Endometrial microvascular endothelial cells (primary cell): ENCODE results near the gene HLA-DPA1. TPM values are rescaled to one million over a fixed set of nuclear protein-coding genes. Genes with fewer than 3 reads are reported as not detected.
"Not testable (repeated sequence)": the region's sequence is repeated elsewhere in the genome, so short reads cannot be mapped to it uniquely, and the experiment has no call there.

Experiments used
- in situ Hi-C: cut with HindIII; loops from 2 replicates; pipeline ENCODE4 v1.10.0; 2017; ENCODE audit warnings: low sequenced_read_pairs, low pct_unique_long_range_greater_than_20kb; ENCODE audit errors: inconsistent ontology term
- total RNA-seq: library from RNA; depleted of rRNA; stranded (reverse); fragments of >200 nt; gene quantifications from one replicate; pipeline ENCODE4 v1.2.3, GENCODE V29; 2015; ENCODE audit errors: inconsistent ontology term

HLA-DPA1 gene
- 8.6 TPM for total RNA-seq

DNA sequence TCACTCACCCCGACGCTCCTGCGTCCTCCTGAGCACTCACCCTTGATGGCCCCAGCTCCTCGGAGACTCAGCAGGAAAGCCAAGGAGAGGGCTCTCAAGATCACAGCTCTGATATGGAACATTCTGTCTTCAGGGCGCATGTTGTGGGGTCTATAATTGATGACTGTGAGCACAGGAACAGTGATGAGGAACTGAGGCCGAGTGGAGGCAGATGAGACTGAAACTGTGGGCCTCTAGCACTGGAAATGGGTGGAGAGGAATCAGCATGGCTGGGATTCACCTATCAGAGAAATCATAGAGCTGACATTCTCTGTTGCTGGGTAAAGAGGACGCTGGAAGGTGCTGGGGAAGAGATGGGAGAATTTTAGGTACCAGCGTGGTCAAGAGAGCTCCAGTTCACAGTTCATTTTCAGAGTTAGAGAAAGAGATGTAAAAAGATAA, at the start of gene HLA-DPA1:
Gene HLA-DPA1, minus strand, starts transcription at position 219 of the 441 bp plus-strand sequence.
- in situ Hi-C loops: no loop called here

DNA sequence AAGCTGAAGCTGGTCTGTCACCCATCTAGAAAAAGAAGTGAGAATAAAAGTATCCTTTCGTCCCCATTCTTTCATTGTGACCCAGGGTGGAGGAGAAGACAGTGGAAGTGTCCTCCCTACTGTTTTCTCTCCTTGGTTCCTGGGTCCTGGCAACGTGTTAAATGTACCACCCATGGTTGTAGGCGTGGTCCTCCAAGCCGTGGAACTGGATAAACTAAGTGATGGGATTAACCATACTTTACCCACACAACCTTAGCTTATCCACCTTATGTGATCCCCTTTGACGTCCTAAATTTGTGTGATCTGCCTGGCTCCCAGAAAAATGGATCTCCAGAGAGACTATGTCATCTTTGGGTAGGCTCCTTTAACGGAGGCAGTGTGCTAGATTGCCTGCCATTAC, 49.7 kb upstream of the HLA-DPA1 start:
- in situ Hi-C loops: no loop called here

DNA sequence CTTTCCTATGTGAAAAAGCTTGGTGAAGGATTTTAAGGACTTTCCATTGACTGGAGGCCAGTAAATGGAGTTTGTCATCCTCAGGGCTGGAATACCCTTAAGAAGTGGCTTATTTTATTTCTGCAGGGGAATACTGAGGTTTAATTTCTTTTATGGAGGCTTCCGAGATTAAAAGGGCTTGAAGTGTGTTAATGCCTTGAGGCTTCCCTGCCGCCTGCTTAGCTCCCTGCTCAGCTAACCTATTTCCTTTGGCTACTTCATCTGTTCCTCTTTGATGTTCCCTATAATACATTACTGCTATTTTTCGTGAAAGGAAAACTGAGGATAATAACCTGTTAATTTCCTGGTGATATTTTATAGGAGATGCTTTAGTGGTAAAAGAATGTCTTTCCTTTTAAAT, 46.6 kb upstream of the HLA-DPA1 start:
- in situ Hi-C loops: no loop called here

DNA sequence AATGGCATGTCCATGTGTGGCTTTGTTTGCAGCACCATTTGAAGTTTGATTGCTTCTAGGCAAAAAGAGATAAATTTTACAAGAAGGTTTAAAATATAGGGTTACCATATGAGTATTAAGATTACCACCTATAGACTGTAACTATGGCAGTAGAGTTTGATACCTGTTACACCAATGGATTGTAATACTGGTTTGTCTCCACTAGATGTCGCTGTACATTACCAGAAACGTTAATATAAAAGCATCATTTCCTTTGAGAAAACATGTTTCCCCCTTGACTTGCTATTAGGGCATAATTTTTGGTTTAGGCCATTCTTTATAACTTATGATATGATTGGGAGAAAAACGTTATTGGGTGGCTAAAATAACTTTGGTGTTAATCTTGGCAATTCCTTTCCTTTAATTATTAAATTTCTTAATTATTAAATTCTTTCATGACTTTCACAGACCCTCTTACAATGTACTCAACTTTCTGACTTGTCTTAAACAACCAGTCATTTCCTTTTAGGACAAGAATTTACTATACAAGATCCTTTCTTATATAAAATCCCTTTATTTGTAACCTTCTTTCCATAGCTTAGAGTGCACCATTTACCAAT, 45.2 kb upstream of the HLA-DPA1 start:
- in situ Hi-C loops: no loop called here

DNA sequence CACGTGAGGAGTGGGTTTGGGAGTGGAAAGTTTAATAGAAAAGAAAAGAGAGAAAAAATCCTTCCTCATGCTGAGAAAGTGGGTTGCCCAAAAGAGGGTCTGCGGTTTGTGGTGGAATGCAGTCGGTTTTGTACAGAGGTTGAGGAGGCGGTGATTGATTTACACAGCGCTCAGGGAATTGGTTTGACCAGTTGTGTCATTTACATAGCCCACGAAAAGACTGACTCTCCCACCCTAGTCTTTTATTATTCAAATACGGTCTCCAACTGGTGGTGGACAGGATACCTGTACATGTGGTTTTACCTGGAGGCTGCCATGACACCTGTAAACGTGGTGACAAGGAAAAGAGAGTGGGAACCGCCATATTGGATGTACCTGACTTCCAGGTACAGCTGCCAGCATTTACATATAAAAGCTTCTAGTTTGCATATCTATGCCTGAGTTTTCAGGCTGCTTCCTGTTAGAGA, 44.4 kb upstream of the HLA-DPA1 start:
- in situ Hi-C loops: no loop called here

DNA sequence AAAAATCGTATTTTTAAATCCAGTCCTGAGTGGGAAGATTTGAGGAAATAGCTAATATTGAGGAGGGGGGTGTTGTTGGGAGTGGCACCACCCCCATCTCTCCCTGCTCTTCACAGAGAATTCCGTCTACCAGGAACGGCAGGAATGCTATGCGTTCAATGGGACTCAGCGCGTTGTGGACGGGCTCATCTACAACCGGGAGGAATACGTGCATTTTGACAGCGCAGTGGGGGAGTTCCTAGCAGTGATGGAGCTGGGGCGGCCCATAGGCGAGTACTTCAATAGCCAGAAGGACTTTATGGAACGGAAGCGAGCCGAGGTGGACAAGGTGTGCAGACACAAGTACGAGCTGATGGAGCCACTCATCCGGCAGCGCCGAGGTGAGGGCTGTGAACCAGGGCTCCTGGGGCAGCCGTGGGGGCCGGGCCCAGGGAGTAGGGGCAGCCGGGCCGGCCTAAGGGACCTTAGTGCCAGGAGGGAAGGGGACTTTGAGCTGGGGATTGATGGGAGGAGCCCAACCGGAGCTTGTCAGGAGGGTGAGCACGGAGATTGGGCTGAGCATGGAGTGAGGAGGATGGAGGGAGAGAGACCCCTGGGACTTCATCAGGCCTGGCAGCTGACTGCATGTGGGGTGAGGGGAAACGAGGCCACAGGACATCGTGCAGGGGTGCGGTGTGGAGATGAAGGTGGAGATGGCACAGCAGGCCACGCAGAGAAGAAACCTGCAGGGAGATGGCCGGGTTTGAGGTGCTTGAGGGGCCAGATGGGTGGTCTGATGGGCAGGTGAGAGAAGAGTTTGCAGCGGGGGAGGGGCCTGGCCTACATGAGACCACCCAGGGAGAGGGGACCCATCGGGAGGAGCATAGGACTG, 43.6 kb upstream of the HLA-DPA1 start:
- in situ Hi-C loops: no loop called here

DNA sequence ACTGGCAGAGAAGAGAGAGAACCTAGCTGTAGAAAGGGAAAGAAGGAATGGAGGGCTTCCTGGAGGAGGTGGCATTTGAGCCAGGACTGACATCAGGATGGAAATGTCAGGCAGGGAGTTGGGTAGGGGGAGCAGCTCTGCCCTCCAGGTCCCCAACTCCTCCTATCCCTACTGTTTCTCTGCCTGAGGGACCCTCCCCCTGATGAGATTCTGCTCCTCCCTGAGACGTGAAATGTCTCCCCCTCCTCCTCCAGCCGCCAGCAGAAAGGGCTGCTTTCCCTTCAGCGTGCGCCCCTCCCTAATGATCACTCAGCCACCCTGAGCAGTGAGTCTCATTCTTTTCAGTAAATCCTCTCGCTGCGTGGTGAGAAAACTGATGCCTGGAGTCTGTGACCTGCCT, 43.0 kb upstream of the HLA-DPA1 start:
- in situ Hi-C loops: no loop called here

DNA sequence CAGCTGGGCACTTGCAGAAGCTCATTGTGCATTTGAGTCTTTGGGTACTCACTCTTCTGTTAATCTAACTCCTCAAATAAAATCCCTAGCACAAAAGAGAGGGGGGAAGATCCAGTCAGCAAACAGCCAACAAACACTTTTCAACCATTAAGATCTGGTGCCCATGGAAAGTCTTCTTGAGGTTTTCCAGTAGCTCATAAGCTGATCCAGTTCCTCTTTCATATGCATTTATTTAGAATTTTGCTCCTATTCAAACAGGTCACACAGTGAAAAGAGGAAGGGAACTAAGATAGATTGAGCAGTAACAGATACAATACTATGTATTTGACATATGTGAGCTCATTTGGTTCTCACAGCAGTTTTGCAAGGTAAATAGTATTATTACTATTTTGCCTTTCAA, 41.0 kb upstream of the HLA-DPA1 start:
- in situ Hi-C loops: no loop called here

DNA sequence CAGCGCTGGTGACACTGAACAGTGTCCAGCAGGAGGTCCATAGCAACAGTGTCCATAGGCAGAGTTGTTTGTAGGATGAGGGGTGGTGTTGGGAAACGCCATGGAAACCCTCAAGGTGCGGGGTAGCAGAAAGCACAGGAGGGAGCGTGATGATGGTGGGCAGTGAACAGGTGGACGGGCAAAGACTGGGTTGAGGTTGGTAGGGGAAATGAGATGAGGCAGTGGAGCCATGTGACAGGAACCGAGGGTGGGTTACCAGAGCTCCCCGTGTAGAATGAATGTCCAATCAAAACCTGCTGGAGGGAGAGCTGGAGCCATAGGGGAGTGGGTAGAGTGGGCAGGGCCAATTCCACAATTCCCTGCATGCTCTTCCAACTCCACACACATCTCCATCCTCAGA, 40.3 kb upstream of the HLA-DPA1 start:
- in situ Hi-C loops: no loop called here

DNA sequence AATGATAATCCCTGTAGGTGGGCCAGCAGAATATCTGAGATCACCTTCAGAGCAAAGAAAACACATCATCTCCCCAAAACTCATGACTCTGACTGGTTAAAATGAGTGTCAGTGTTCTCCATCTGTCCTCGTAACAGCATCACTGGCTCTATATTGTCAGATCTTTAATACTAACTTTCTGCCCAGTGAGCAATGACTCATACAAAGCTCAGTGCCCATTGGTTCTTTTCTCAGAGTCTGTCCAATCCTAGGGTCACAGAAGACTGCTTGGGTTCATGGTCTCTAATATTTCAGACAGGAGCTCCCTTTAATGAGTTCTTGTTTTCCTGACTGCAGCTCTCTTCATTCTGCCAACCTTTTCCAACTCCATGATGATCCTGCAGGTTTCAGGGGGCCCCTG, 38.7 kb upstream of the HLA-DPA1 start:
- in situ Hi-C loops: no loop called here

DNA sequence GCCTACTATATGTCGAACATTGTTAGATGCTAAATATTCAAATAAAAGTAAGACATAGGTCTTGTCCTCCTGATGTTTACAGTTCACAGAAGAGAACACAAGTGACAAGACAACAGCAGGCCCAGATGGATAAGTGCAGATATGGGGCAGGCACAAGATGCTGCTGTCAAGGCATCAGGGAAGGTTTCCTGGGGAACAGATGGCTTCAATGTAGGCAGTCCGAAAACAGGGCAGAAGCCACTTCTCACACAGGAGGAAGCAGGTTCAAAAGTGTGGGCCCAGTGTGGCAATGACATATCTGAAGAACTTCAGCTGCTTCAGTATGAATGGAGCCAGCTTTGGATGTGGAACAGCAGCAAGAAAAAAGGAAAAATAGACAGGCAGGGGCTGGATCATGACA, 34.9 kb upstream of the HLA-DPA1 start:
- in situ Hi-C loops: no loop called here

DNA sequence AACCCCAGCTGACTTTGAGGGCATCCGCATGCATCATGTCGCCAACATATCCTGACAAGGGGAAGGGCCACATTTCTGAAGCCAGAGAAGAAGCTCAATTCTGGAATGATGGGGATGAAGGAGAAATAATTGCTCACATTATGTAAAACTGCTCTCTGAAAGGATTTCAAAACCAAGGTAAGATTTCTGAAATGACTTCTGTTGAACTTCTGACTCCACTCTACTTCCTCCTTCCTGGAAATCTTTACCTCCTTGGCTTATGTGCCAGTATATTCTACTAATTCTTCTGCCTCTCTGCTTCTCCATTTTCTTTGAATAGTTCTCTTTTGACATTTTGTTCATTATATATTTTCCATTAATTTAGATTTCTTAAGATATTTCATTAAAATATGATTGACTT, 34.2 kb upstream of the HLA-DPA1 start:
- in situ Hi-C loops: no loop called here

DNA sequence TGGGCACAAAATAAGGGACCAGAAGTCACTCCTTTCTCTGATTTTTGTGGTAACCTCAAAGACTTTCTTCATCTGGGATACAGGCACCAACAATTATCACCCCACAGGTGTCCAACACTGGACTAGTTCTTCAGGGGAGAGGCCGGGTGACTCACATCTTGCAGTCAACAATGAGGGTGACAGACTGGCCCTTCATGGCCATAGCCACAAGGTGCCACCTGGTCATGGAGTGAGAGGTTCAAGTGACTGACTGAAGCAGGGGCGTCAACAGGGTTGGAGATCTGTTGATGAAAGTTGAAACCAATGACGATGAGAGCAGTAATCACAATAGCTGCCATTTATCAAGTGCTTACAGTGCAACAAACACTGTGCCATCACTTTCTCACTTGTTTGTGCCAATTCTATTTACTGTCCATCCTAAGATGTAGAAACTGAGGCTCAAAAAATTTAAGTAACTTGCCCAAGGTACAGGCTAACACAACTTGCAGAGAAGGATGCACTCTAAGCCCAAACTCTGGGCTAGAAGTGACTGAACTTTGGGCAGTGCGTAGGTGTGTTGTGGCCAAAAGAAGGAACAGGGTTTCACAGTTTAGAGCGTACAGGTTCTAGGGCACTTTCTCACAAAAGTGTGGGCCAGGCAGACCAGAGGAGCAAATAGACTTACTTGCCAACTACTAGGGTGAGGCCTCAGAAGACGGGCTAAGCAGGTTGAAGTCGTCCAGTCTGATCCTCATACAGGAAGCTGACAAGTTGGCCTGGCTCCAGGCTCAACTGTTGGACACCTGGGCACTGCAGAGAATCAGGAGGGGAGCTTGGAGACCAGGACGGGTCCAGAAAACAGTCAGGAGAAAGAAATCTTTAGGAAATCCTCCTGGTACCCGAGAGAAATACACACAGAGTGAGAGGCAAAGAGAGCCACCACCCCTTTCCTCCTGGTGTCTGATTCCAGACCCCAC, 32.7 kb upstream of the HLA-DPA1 start:
- in situ Hi-C loops: no loop called here

DNA sequence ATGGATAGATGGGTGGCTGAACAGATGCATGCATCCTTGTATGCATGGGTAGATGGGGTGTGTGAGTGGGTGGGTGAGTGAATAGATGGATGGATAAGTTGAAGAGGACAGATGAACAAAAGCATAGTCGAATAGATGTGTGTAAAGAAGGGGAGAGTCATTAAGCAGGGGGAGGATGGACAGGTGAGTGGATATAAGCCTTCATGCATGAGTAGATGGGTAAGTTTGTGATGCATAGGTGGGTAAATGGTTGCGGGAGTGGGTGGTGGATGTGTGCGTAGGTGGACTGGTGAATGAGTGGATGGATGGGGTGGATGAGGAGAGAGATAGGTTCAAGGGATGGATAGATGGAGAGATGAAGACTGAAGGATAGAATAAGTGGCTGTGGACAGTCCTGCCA, 31.9 kb upstream of the HLA-DPA1 start:
- in situ Hi-C loops: no loop called here

DNA sequence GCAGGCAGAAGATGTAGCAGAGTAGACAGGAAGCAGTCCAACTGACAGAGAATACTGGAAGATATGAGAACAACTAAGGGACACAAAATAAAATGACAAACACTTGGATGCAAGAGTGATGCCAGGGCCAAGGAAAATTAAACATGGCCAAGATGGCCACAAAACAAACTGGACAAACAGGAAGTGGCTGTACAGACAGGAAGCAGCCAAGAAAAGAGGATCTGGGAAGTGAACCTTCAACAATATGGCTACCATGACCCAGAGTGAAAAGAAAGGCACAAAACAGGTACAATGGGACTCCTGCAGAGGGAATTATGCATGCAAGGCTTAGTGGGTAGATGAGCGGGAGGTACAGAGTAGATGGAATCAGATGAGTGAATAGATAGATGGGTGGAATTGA, 31.4 kb upstream of the HLA-DPA1 start:
- in situ Hi-C loops: no loop called here

DNA sequence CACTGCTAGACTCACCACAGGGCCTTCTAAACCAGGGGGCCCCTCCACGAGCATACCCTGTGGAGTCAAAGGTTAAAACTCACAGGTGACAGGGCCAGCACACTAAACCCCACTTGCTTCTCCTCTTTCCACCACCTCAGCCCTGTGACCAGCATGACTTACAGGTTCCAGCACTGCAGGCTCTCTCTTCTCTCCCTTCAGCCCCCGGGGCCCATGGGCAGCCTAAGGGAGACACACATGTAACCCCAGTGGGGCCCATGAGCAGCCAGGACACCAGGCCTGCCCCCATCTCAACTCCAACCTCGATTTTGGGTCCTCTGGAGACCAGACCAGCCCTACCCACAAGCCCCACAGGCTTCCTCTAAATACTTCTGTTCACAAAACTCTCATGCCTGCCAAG, 30.3 kb upstream of the HLA-DPA1 start:
- in situ Hi-C loops: no loop called here

DNA sequence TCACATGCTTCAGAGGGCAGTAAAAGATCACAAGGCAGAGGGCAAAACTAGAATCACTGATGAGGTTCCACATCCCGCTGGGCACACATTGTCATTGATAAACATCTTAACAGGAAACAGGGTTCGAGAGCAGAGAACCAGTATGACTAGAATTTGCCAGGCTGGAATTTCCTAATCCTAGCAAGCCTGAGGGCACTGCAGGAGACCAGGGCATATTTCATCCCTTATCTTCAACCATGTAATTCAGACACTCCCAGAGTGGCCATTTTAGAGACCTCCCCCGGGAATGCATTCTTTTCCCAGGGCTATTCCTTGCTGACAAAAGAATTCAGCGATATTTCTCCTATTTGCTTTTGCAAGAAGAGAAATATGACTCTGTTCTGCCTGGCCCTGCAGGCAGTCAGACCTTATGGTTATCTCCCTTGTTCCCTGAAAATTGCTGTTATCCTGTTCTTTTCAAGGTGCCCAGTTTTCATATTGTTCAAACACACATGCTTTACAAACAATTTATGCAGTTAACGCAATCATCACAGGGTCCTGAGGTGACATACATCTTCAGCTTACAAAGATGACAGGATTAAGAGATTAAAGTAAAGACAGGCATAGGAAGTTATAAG, 27.8 kb upstream of the HLA-DPA1 start:
- in situ Hi-C loops: not testable (repeated sequence)

DNA sequence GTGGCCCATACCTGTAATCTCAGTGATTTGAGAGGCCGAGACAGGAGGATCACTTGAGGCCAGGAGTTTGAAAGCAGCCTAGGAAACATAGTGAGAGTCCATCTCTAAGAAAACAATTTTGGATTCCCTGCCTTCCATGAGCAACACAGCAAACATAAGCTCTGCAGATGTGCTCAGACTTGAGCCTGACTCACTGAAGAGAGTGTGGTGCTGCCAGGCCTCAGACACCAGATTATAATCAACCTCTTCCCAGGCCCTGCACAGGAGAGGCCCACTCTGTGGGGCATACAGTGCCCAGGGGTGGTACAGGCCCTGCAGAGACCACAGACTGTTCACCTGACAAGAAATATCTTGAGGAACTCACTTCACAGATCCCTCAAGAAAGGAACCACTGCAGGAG, 22.2 kb upstream of the HLA-DPA1 start:
- in situ Hi-C loops: no loop called here

DNA sequence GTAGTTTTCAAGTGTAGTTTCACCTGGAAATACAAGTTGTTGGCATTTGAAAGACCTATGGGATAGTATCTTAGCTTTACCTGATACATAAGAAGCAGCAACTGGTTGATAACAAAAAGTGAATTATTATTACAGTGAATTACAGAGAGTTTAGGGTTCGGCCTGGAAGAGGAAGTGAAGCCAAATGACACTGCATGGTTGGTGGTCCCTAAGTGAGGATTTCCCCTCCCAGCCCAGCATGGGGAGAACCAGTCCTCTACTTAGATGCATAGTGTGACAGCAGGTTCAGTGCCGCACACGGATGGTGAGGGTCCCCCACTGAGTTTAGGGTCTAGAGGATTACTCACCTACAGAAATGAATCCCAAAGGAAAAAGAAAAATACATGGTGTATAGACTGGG, 20.4 kb upstream of the HLA-DPA1 start:
- in situ Hi-C loops: no loop called here
